K562 (cell line): Measurements from ENCODE around the gene LARP7. TPM values are rescaled to one million over a fixed set of nuclear protein-coding genes. Genes with fewer than 3 reads are reported as not detected.

ENCODE experiments used
- ATAC-seq: fragments of 200-7000 bp; cut with Tn5 transposase; 3 replicates; pipeline ENCODE4 v1.9.1; 2020; ENCODE audit warnings: moderate library complexity
- BruUV-seq: library from RNA; stranded (reverse); fragments of 400-500 nt; replicated peaks from 2 replicates; lab custom pipeline; 2021; lab: Mats Ljungman, UMichigan
- CTCF ChIA-PET: fragments of 300-600 bp; formaldehyde crosslinking; extraction: SDS; loops from one replicate; lab custom pipeline; 2021; ENCODE audit warnings: low intra/inter-chr PET ratio; lab: Yijun Ruan, JAX
- POLR2A ChIA-PET: fragments of 300-600, 350-650 bp; sonication (Branson Sonifier 250); formaldehyde crosslinking; extraction: SDS; loops from one replicate; lab custom pipeline; 2021; ENCODE audit warnings: antibody characterized with exemption, inconsistent platforms; lab: Yijun Ruan, JAX
- DNase-seq, 4 experiments: peaks; one replicate each; pipeline versions ENCODE4 v3.0.0 to v3.0.0-alpha.2; 2011 to 2018; ENCODE audit warnings: low spot score in 3 of 4, mixed read lengths in 3 of 4; ENCODE audit errors: extremely low read depth in 1 of 4
- FAIRE-seq: peaks from 2 replicates; lab custom pipeline; 2011; peaks lifted over from hg19 to GRCh38; lab: Jason Lieb, UNC
- H2AFZ ChIP-seq: 2 replicates; pipeline ENCODE4 v1.6.0; 2011; ENCODE audit warnings: low read depth, low read length, control low read depth, inconsistent platforms
- H3K27ac ChIP-seq: fragments of 200-600 bp; 3 replicates; pipeline ENCODE4 v1.8.0; 2011; ENCODE audit warnings: low read depth, mild to moderate bottlenecking, control low read depth, inconsistent platforms, low read length, moderate library complexity, mixed read lengths; ENCODE audit errors: extremely low read depth
- H3K27me3 ChIP-seq, 2 experiments: fragments of 300-600 bp in 1 of 2; 2 replicates in 1 of 2; 3 replicates in 1 of 2; pipeline versions ENCODE4 v1.6.0 to v1.8.0; 2011; ENCODE audit warnings: inconsistent platforms in 2 of 2, low read length in 2 of 2, mild to moderate bottlenecking in 1 of 2, mixed read lengths in 1 of 2, moderate library complexity in 1 of 2; ENCODE audit not compliant: control insufficient read depth in 2 of 2, insufficient read depth in 2 of 2
- H3K36me3 ChIP-seq: fragments of 300-600 bp; 3 replicates; pipeline ENCODE4 v1.8.0; 2011; ENCODE audit warnings: mild to moderate bottlenecking, low read length, inconsistent platforms; ENCODE audit not compliant: control insufficient read depth, insufficient read depth
- H3K4me1 ChIP-seq, 2 experiments: fragments of 200-600 bp in 1 of 2; replicated peaks in 1 of 2; 2 replicates in 1 of 2; 3 replicates in 1 of 2; pipeline versions ENCODE4 v1.5.1 to v1.8.0; 2011; ENCODE audit warnings: inconsistent platforms in 2 of 2, low read length in 2 of 2, mild to moderate bottlenecking in 1 of 2, mixed read lengths in 1 of 2, moderate library complexity in 1 of 2; ENCODE audit not compliant: control insufficient read depth in 2 of 2, insufficient read depth in 2 of 2
- H3K4me2 ChIP-seq: 2 replicates; pipeline ENCODE4 v1.6.1; 2011; ENCODE audit warnings: low read length, control low read depth, inconsistent platforms, mixed read lengths; ENCODE audit not compliant: insufficient read depth
- H3K4me3 ChIP-seq: fragments of 200-600 bp; sonication (generic), shearing (Covaris generic); 2 replicates; pipeline ENCODE4 v1.5.1; 2016; ENCODE audit warnings: control low read depth, inconsistent platforms
- H3K79me2 ChIP-seq: fragments of 200-600 bp; 3 replicates; pipeline ENCODE4 v1.8.0; 2011; ENCODE audit warnings: low read length, inconsistent platforms; ENCODE audit not compliant: control insufficient read depth, insufficient read depth
- H3K9ac ChIP-seq, 2 experiments: 2 replicates each; pipeline versions ENCODE4 v1.6.0 to v1.6.1; 2011; ENCODE audit warnings: low read depth in 2 of 2, low read length in 2 of 2, control low read depth in 1 of 2, inconsistent platforms in 1 of 2, mild to moderate bottlenecking in 1 of 2, mixed read lengths in 1 of 2; ENCODE audit not compliant: insufficient read depth in 1 of 2
- H3K9me1 ChIP-seq: one replicate; pipeline ENCODE4 v1.6.0; 2011; ENCODE audit warnings: inconsistent platforms, mild to moderate bottlenecking, low read length, moderate library complexity; ENCODE audit not compliant: control insufficient read depth, insufficient read depth
- H3K9me3 ChIP-seq: replicated peaks from 2 replicates; pipeline ENCODE4 v1.5.1; 2011; ENCODE audit warnings: low read depth, low read length, inconsistent platforms; ENCODE audit not compliant: control insufficient read depth, insufficient read depth
- H4K20me1 ChIP-seq: replicated peaks from 2 replicates; pipeline ENCODE4 v1.6.1; 2011; ENCODE audit warnings: low read length, inconsistent platforms, mixed read lengths; ENCODE audit not compliant: control insufficient read depth, insufficient read depth
- DIDO1 ChIP-seq: fragments of 450-650 bp; IDR thresholded peaks from 2 replicates; pipeline ENCODE4 v1.6.1; 2016; ENCODE audit warnings: low read depth, missing biosample characterization, missing genetic modification characterization
- EP400 ChIP-seq: fragments of 450-650 bp; IDR thresholded peaks from 2 replicates; pipeline ENCODE4 v1.6.1; 2017; ENCODE audit warnings: antibody characterized with exemption, mild to moderate bottlenecking, moderate library complexity
- ETV6 ChIP-seq, 3 experiments: fragments of 150-350 bp in 1 of 3; sonication (generic) in 1 of 3; formaldehyde crosslinking in 1 of 3; IDR thresholded peaks; 2 replicates each; pipeline versions ENCODE4 v1.6.1 to v1.8.0; 2014 to 2022; ENCODE audit warnings: borderline replicate concordance in 2 of 3, low read depth in 2 of 3, antibody characterized with exemption in 1 of 3, low read length in 1 of 3, mild to moderate bottlenecking in 1 of 3, missing genetic modification reagents in 1 of 3
- MEF2A ChIP-seq: IDR thresholded peaks from 2 replicates; pipeline ENCODE4 v1.6.1; 2011; ENCODE audit warnings: low read depth, mild to moderate bottlenecking, low read length, moderate library complexity; ENCODE audit not compliant: control insufficient read depth
- MTF1 ChIP-seq: fragments of 250-450 bp; sonication (Bioruptor Pico); IDR thresholded peaks from 2 replicates; pipeline ENCODE4 v1.9.0; 2021; ENCODE audit warnings: moderate library complexity, mild to moderate bottlenecking, inconsistent platforms, borderline replicate concordance
- RBM14 ChIP-seq: fragments of 200-400 bp; formaldehyde crosslinking; IDR thresholded peaks from 2 replicates; pipeline ENCODE4 v1.6.1; 2018; ENCODE audit warnings: low read depth, mild to moderate bottlenecking, low read length, moderate library complexity, borderline replicate concordance; ENCODE audit not compliant: insufficient read depth
- WGBS: fragments of 100-300 bp; shearing (Covaris generic); methylation state at CpG from one replicate; pipeline ENCODE4 v1.1.6; 2016; ENCODE audit warnings: low coverage, mixed read lengths; ENCODE audit not compliant: insufficient coverage; ENCODE audit errors: missing lambda C conversion rate; 5-methylcytosine and 5-hydroxymethylcytosine counted together
- in situ Hi-C: fragments of 300-500 bp; cut with MboI; formaldehyde crosslinking; loops from 4 replicates; pipeline ENCODE4 v1.15.0; 2018; ENCODE audit warnings: inconsistent platforms, mixed read lengths
- intact Hi-C: fragments of 100-400 bp; cut with micrococcal nuclease; formaldehyde crosslinking; loops from 2 replicates; pipeline ENCODE4 v1.14.2; 2022
- polyA plus RNA-seq, 8 experiments: library from polyadenylated mRNA; depleted of rRNA in 4 of 8; stranded (reverse) in 5 of 8; unstranded in 3 of 8; fragments of >200 nt; fragmentation: Nextera tagmentation in 2 of 8; fragmentation: Illumina TruSeq in 1 of 8; extraction: Ambion mirVana in 2 of 8; extraction: Trizol in 1 of 8; gene quantifications; 2 replicates each; pipeline versions ENCODE4 v1.2.1 to v1.2.3, GENCODE V29; 2011 to 2014; ENCODE audit warnings: inconsistent platforms in 1 of 8, missing spikeins in 1 of 8
- total RNA-seq, 7 experiments: library from RNA; depleted of rRNA in 6 of 7; stranded (reverse); fragments of >200 nt in 6 of 7; fragmentation: Illumina TruSeq in 2 of 7; extraction: Trizol in 2 of 7; gene quantifications; 2 replicates each; pipeline versions ENCODE4 v1.2.1 to v1.2.3, GENCODE V29; 2011 to 2021; ENCODE audit warnings: low replicate concordance in 1 of 7

The LARP7 gene
- total and polyA plus RNA-seq, 9 of the 15 experiments (the other 6 are each of a cell fraction or from before 2014, with no cell fraction given), result 30.1 to 76.9 (median 56.0) TPM

- TF ChIP-seq DIDO1 (tag), result no peak
- no peak for TF ChIP-seq MTF1 (CRISPR knock-in tag)
- no peak for TF ChIP-seq EP400
- TF ChIP-seq MEF2A, result peak; percentile 49; the same call in 1 of the 2 replicates
- Histone ChIP-seq H3K27me3 (no peaks in the 10 kb centered on the region), H3K79me2 (no peaks in the 10 kb centered on the region), H3K4me2 (no peak overlapping the region), H3K4me3 (no peak overlapping the region), H3K9ac (no peak overlapping the region), H3K27ac (no peak overlapping the region), H2AFZ (no peak overlapping the region), H3K36me3 (peaks cover 13% of the 10 kb centered on the region; the same call in 1 of the 3 replicates), H3K9me3 (no peaks in the 10 kb centered on the region), H4K20me1 (no peaks in the 10 kb centered on the region), H3K9me1 (no peaks in the 10 kb centered on the region), H3K4me1 (no peaks in the 10 kb centered on the region; a peak in 1 of 5 replicates)
- ATAC-seq, result peak; percentile 56
- POLR2A ChIA-PET, result interaction anchor here (0.9 kb wide), 1 partner anchor 10 kb away, joined by 3 read pairs; no protein-coding TSS in a partner anchor
- 0% methylated on average over 1 of the region's 1 CpG for WGBS
- CTCF ChIA-PET, result no interaction called here
- BruUV-seq, result no TSS peak
- no peak for FAIRE-seq
- intact Hi-C loops, result no loop called here
- in situ Hi-C loops, result no loop called here
- peak in 1 of 4 experiments; percentile 14 for DNase-seq
Observed at GRCh38 chr4:112591593-112591992, 45.4 kb upstream of the LARP7 start.

GRCh38 chr4:112592717-112593116, 44.2 kb upstream of the LARP7 start:
- Histone ChIP-seq H3K9me1 (no peaks in the 10 kb centered on the region), H3K9ac (no peak overlapping the region), H3K9me3 (no peaks in the 10 kb centered on the region), H3K4me3 (no peak overlapping the region), H3K36me3 (peaks cover 3% of the 10 kb centered on the region; the same call in 1 of the 3 replicates), H3K27ac (no peak overlapping the region), H3K79me2 (no peaks in the 10 kb centered on the region), H2AFZ (no peak overlapping the region), H3K4me1 (no peaks in the 10 kb centered on the region; a peak in 1 of 5 replicates), H4K20me1 (no peaks in the 10 kb centered on the region), H3K27me3 (no peaks in the 10 kb centered on the region), H3K4me2 (no peak overlapping the region)
- ATAC-seq, result no peak
- BruUV-seq, result no TSS peak
- no peak for TF ChIP-seq ETV6 (IDR thresholded peaks at IDR 0.05; ENCODE audit: borderline replicate concordance in 1 of 2, low read depth in 2 of 2, low read length in 1 of 2)
- no peak for TF ChIP-seq ETV6 (CRISPR knock-in tag; IDR thresholded peaks at IDR 0.05; ENCODE audit: borderline replicate concordance)
- no peak for TF ChIP-seq RBM14
- ChIA-PET POLR2A (no interaction called here), CTCF (no interaction called here)
- intact Hi-C loops, result no loop called here
- in situ Hi-C loops, result no loop called here
- FAIRE-seq, result no peak
- no peak for DNase-seq
